GM12878 (cell line): Measurements from ENCODE around the gene ABCA4.
"Not testable (repeated sequence)": the region's sequence is repeated elsewhere in the genome, so short reads cannot be mapped to it uniquely, and the experiment has no call there.

Experiments used
- CEBPB ChIP-seq, 2 experiments: fragments of 150-350 bp in 1 of 2; IDR thresholded peaks; 2 replicates each; pipeline ENCODE4 v1.6.1; 2012 to 2014; ENCODE audit warnings: low read depth in 2 of 2, low read length in 2 of 2, borderline replicate concordance in 1 of 2, inconsistent platforms in 1 of 2
- CREM ChIP-seq: IDR thresholded peaks from 2 replicates; pipeline ENCODE4 v1.6.1; 2014; ENCODE audit warnings: antibody characterized with exemption, low read depth
- CTCF ChIP-seq, 3 experiments: IDR thresholded peaks in 2 of 3; conservative IDR thresholded peaks in 1 of 3; 2 replicates each; pipeline ENCODE4 v1.5.1; 2011; ENCODE audit warnings: low read depth in 3 of 3, low read length in 3 of 3, mild to moderate bottlenecking in 3 of 3, control low read depth in 2 of 3, moderate library complexity in 2 of 3, inconsistent platforms in 1 of 3, mixed read lengths in 1 of 3; ENCODE audit not compliant: control insufficient read depth in 2 of 3, insufficient read depth in 1 of 3; ENCODE audit errors: extremely low read depth in 1 of 3
- ESRRA ChIP-seq: IDR thresholded peaks from 2 replicates; pipeline ENCODE4 v1.6.1; 2012; ENCODE audit warnings: mild to moderate bottlenecking, low read length, improper control_type of control experiment
- NBN ChIP-seq: fragments of 450-650 bp; IDR thresholded peaks from 2 replicates; pipeline ENCODE4 v1.6.1; 2016
- NR2C2 ChIP-seq: IDR thresholded peaks from 2 replicates; pipeline ENCODE4 v1.6.1; 2011; ENCODE audit warnings: borderline replicate concordance, low read depth; ENCODE audit not compliant: control insufficient read depth, insufficient read length
- POLR2A ChIP-seq: IDR thresholded peaks from 2 replicates; pipeline ENCODE4 v1.6.1; 2011; ENCODE audit warnings: low read depth, mild to moderate bottlenecking, low read length
- RCOR1 ChIP-seq: conservative IDR thresholded peaks from 2 replicates; pipeline ENCODE4 v1.6.1; 2012; ENCODE audit warnings: low read depth, low read length, improper control_type of control experiment
- RFX5 ChIP-seq: IDR thresholded peaks from 2 replicates; pipeline ENCODE4 v1.6.1; 2011; ENCODE audit warnings: low read depth, low read length, improper control_type of control experiment
- ZNF592 ChIP-seq: fragments of 450-650 bp; IDR thresholded peaks from 2 replicates; pipeline ENCODE4 v1.6.1; 2017; ENCODE audit warnings: mild to moderate bottlenecking, moderate library complexity
- TF ChIP-seq, protein P1 (sequence below): fragments of 450-650 bp; IDR thresholded peaks from 2 replicates; pipeline ENCODE4 v1.6.1; 2017; ENCODE audit warnings: mild to moderate bottlenecking, low read depth, inconsistent platforms; ENCODE audit not compliant: poor library complexity, severe bottlenecking

GRCh38 chr1:93947002-93947686 lies 173.8 kb downstream of the ABCA4 start:
- not testable (repeated sequence) for TF ChIP-seq RCOR1; CTCF (IDR thresholded peaks at IDR 0.05 in 2 of 3, conservative IDR thresholded peaks at IDR 0.05 in 1 of 3; ENCODE audit: control insufficient read depth in 2 of 3, extremely low read depth in 1 of 3, insufficient read depth in 1 of 3, low read depth in 3 of 3, low read length in 3 of 3); ESRRA; RFX5; ZNF592; NBN; NR2C2; POLR2A; CEBPB (IDR thresholded peaks at IDR 0.05; ENCODE audit: borderline replicate concordance in 1 of 2, low read depth in 2 of 2, low read length in 2 of 2); CREM
- TF ChIP-seq, protein P1, sequence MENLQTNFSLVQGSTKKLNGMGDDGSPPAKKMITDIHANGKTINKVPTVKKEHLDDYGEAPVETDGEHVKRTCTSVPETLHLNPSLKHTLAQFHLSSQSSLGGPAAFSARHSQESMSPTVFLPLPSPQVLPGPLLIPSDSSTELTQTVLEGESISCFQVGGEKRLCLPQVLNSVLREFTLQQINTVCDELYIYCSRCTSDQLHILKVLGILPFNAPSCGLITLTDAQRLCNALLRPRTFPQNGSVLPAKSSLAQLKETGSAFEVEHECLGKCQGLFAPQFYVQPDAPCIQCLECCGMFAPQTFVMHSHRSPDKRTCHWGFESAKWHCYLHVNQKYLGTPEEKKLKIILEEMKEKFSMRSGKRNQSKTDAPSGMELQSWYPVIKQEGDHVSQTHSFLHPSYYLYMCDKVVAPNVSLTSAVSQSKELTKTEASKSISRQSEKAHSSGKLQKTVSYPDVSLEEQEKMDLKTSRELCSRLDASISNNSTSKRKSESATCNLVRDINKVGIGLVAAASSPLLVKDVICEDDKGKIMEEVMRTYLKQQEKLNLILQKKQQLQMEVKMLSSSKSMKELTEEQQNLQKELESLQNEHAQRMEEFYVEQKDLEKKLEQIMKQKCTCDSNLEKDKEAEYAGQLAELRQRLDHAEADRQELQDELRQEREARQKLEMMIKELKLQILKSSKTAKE, result not testable (repeated sequence)
